Measurements from ENCODE around the gene ARHGEF2. TPM values are rescaled to one million over a fixed set of nuclear protein-coding genes. Genes with fewer than 3 reads are reported as not detected.

ARHGEF2 gene
- total and polyA plus RNA-seq, 9 of the 15 experiments (the other 6 are each of a cell fraction or from before 2014, with no cell fraction given) = 7.1 to 162 (median 62.2) TPM

- 0% methylated on average over 5 of the region's 5 CpGs for WGBS (ENCODE audit: insufficient coverage, low coverage, missing lambda C conversion rate)
- Histone ChIP-seq H3K36me3 (ENCODE audit: control insufficient read depth, insufficient read depth, low read length) (peaks cover 29% of the 10 kb centered on the region; the same call in 2 of the 3 replicates), H3K4me1 (replicated peaks in 1 of 2; ENCODE audit: control insufficient read depth in 2 of 2, insufficient read depth in 2 of 2, low read length in 2 of 2) (peaks cover 54 to 72% of the 10 kb centered on the region in 2 experiments), H3K27ac (ENCODE audit: extremely low read depth, low read depth, low read length) (peak overlapping the region; percentile 93), H2AFZ (ENCODE audit: low read depth, low read length) (no peak overlapping the region), H3K9me1 (ENCODE audit: control insufficient read depth, insufficient read depth, low read length) (no peaks in the 10 kb centered on the region), H3K79me2 (ENCODE audit: control insufficient read depth, insufficient read depth, low read length) (peaks cover 99% of the 10 kb centered on the region), H3K4me3 (peak overlapping the region; percentile 82), H4K20me1 (replicated peaks; ENCODE audit: control insufficient read depth, insufficient read depth, low read length) (peaks cover 8% of the 10 kb centered on the region; the same call in 1 of the 2 replicates), H3K4me2 (ENCODE audit: insufficient read depth, low read length) (peak overlapping the region; percentile 97), H3K9me3 (replicated peaks; ENCODE audit: control insufficient read depth, insufficient read depth, low read depth, low read length) (no peaks in the 10 kb centered on the region), H3K27me3 (ENCODE audit: control insufficient read depth in 2 of 2, insufficient read depth in 2 of 2, low read length in 2 of 2) (no peaks in the 10 kb centered on the region), H3K9ac (ENCODE audit: insufficient read depth in 1 of 2, low read depth in 2 of 2, low read length in 2 of 2) (peak overlapping the region; percentile 89 to 97)
- intact Hi-C loops (cut with micrococcal nuclease) = no loop called here
- no peak for FAIRE-seq
- DNase-seq (ENCODE audit: extremely low read depth in 1 of 4, low spot score in 3 of 4) = peak in 1 of 4 experiments; percentile 32
- in situ Hi-C loops (cut with MboI) = no loop called here
- peak; percentile 0; the same call in 1 of the 3 replicates for ATAC-seq
- POLR2A ChIA-PET = interaction anchor here (0.6 to 8.5 kb wide), 12 partner anchors 10 to 234 kb away, joined by 3 to 50 read pairs (median 6); partner anchors contain the start of genes KHDC4 and SYT11
- CTCF ChIA-PET (ENCODE audit: low intra/inter-chr PET ratio) = no interaction called here
- BruUV-seq (replicated peaks) = no TSS peak
- TF ChIP-seq ARID1B (IDR thresholded peaks at IDR 0.05) (no peak), NFXL1 (CRISPR knock-in tag; IDR thresholded peaks at IDR 0.05) (no peak), HOXB6 (CRISPR knock-in tag; IDR thresholded peaks at IDR 0.05; ENCODE audit: borderline replicate concordance) (no peak), BACH1 (tag; IDR thresholded peaks at IDR 0.05) (no peak), CTBP1 (IDR thresholded peaks at IDR 0.05; ENCODE audit: borderline replicate concordance) (peak; percentile 14; the same call in 1 of the 2 replicates), CREB1 (IDR thresholded peaks at IDR 0.05) (no peak), CREB1 (CRISPR knock-in tag; IDR thresholded peaks at IDR 0.05) (0 out of 2 replicates have a peak, but pooled peaks have one; percentile 26), EP300 (IDR thresholded peaks at IDR 0.05; ENCODE audit: low read length) (peak; percentile 2; the same call in 1 of the 2 replicates), ZNF232 (CRISPR knock-in tag; IDR thresholded peaks at IDR 0.05) (0 out of 2 replicates have a peak, but pooled peaks have one; percentile 27), NR2C1 (IDR thresholded peaks at IDR 0.05) (0 out of 2 replicates have a peak, but pooled peaks have one; percentile 33), NR2C1 (tag; IDR thresholded peaks at IDR 0.05) (no peak)
- TF ChIP-seq, protein P1, sequence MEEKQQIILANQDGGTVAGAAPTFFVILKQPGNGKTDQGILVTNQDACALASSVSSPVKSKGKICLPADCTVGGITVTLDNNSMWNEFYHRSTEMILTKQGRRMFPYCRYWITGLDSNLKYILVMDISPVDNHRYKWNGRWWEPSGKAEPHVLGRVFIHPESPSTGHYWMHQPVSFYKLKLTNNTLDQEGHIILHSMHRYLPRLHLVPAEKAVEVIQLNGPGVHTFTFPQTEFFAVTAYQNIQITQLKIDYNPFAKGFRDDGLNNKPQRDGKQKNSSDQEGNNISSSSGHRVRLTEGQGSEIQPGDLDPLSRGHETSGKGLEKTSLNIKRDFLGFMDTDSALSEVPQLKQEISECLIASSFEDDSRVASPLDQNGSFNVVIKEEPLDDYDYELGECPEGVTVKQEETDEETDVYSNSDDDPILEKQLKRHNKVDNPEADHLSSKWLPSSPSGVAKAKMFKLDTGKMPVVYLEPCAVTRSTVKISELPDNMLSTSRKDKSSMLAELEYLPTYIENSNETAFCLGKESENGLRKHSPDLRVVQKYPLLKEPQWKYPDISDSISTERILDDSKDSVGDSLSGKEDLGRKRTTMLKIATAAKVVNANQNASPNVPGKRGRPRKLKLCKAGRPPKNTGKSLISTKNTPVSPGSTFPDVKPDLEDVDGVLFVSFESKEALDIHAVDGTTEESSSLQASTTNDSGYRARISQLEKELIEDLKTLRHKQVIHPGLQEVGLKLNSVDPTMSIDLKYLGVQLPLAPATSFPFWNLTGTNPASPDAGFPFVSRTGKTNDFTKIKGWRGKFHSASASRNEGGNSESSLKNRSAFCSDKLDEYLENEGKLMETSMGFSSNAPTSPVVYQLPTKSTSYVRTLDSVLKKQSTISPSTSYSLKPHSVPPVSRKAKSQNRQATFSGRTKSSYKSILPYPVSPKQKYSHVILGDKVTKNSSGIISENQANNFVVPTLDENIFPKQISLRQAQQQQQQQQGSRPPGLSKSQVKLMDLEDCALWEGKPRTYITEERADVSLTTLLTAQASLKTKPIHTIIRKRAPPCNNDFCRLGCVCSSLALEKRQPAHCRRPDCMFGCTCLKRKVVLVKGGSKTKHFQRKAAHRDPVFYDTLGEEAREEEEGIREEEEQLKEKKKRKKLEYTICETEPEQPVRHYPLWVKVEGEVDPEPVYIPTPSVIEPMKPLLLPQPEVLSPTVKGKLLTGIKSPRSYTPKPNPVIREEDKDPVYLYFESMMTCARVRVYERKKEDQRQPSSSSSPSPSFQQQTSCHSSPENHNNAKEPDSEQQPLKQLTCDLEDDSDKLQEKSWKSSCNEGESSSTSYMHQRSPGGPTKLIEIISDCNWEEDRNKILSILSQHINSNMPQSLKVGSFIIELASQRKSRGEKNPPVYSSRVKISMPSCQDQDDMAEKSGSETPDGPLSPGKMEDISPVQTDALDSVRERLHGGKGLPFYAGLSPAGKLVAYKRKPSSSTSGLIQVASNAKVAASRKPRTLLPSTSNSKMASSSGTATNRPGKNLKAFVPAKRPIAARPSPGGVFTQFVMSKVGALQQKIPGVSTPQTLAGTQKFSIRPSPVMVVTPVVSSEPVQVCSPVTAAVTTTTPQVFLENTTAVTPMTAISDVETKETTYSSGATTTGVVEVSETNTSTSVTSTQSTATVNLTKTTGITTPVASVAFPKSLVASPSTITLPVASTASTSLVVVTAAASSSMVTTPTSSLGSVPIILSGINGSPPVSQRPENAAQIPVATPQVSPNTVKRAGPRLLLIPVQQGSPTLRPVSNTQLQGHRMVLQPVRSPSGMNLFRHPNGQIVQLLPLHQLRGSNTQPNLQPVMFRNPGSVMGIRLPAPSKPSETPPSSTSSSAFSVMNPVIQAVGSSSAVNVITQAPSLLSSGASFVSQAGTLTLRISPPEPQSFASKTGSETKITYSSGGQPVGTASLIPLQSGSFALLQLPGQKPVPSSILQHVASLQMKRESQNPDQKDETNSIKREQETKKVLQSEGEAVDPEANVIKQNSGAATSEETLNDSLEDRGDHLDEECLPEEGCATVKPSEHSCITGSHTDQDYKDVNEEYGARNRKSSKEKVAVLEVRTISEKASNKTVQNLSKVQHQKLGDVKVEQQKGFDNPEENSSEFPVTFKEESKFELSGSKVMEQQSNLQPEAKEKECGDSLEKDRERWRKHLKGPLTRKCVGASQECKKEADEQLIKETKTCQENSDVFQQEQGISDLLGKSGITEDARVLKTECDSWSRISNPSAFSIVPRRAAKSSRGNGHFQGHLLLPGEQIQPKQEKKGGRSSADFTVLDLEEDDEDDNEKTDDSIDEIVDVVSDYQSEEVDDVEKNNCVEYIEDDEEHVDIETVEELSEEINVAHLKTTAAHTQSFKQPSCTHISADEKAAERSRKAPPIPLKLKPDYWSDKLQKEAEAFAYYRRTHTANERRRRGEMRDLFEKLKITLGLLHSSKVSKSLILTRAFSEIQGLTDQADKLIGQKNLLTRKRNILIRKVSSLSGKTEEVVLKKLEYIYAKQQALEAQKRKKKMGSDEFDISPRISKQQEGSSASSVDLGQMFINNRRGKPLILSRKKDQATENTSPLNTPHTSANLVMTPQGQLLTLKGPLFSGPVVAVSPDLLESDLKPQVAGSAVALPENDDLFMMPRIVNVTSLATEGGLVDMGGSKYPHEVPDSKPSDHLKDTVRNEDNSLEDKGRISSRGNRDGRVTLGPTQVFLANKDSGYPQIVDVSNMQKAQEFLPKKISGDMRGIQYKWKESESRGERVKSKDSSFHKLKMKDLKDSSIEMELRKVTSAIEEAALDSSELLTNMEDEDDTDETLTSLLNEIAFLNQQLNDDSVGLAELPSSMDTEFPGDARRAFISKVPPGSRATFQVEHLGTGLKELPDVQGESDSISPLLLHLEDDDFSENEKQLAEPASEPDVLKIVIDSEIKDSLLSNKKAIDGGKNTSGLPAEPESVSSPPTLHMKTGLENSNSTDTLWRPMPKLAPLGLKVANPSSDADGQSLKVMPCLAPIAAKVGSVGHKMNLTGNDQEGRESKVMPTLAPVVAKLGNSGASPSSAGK (IDR thresholded peaks at IDR 0.05) = no peak
Observed at GRCh38 chr1:155976913-155977689, 1.2 kb downstream of the ARHGEF2 start.

Measured in K562 (cell line).